Measurements from ENCODE around the gene RTN4RL1. TPM values are rescaled to one million over a fixed set of nuclear protein-coding genes. Genes with fewer than 3 reads are reported as not detected.

The RTN4RL1 gene
- total and polyA plus RNA-seq, 2 of the 13 experiments (the other 11 are each of a cell fraction or from before 2014, with no cell fraction given): 0.01 TPM; not detected in 1

- TF ChIP-seq PHF5A (CRISPR knock-in tag; IDR thresholded peaks at IDR 0.05; ENCODE audit: low read depth, unreplicated experiment) (no peak), ZNF615 (CRISPR knock-in tag; IDR thresholded peaks at IDR 0.05; ENCODE audit: borderline replicate concordance) (no peak), ZNF652 (CRISPR knock-in tag; IDR thresholded peaks at IDR 0.05; ENCODE audit: borderline replicate concordance, low read depth) (no peak), NFE2 (CRISPR knock-in tag; IDR thresholded peaks at IDR 0.05) (no peak), ZNF766 (CRISPR knock-in tag; IDR thresholded peaks at IDR 0.05; ENCODE audit: borderline replicate concordance) (peak; percentile 72; the same call in 1 of the 2 replicates), ERF (CRISPR knock-in tag; IDR thresholded peaks at IDR 0.05) (peak; percentile 79; the same call in 1 of the 2 replicates), ZNF776 (CRISPR knock-in tag; IDR thresholded peaks at IDR 0.05) (no peak; the same call in 1 of the 2 replicates), ELF4 (CRISPR knock-in tag; IDR thresholded peaks at IDR 0.05; ENCODE audit: borderline replicate concordance) (no peak), ZNF768 (CRISPR knock-in tag; IDR thresholded peaks at IDR 0.05) (peak; percentile 76), ZNF576 (CRISPR knock-in tag; IDR thresholded peaks at IDR 0.05) (no peak), ZNF17 (CRISPR knock-in tag; IDR thresholded peaks at IDR 0.05) (no peak), ZNF20 (CRISPR knock-in tag; IDR thresholded peaks at IDR 0.05) (no peak), PPARG (CRISPR knock-in tag; conservative IDR thresholded peaks at IDR 0.05) (0 out of 2 replicates have a peak, but pooled peaks have one; percentile 61), ZNF629 (CRISPR knock-in tag; conservative IDR thresholded peaks at IDR 0.05) (no peak), TFDP1 (CRISPR knock-in tag; IDR thresholded peaks at IDR 0.05; ENCODE audit: borderline replicate concordance) (peak; percentile 54; the same call in 1 of the 2 replicates), GLI4 (CRISPR knock-in tag; IDR thresholded peaks at IDR 0.05; ENCODE audit: borderline replicate concordance) (no peak), ZNF501 (CRISPR knock-in tag; IDR thresholded peaks at IDR 0.05) (peak; percentile 71; the same call in 1 of the 2 replicates), SAFB2 (CRISPR knock-in tag; IDR thresholded peaks at IDR 0.05; ENCODE audit: borderline replicate concordance, low read depth) (peak; percentile 89), MYPOP (CRISPR knock-in tag; IDR thresholded peaks at IDR 0.05) (peak; percentile 47; the same call in 1 of the 2 replicates), ZNF747 (CRISPR knock-in tag; IDR thresholded peaks at IDR 0.05; ENCODE audit: borderline replicate concordance) (0 out of 2 replicates have a peak, but pooled peaks have one; percentile 62), KLF12 (CRISPR knock-in tag; IDR thresholded peaks at IDR 0.05; ENCODE audit: borderline replicate concordance) (peak; percentile 67; the same call in 1 of the 2 replicates), ZNF746 (CRISPR knock-in tag; IDR thresholded peaks at IDR 0.05) (no peak), NR2F1 (CRISPR knock-in tag; IDR thresholded peaks at IDR 0.05) (no peak), BHLHE40 (IDR thresholded peaks at IDR 0.05; ENCODE audit: low read length) (no peak), ZNF704 (CRISPR knock-in tag; IDR thresholded peaks at IDR 0.05; ENCODE audit: borderline replicate concordance) (peak; percentile 59; the same call in 1 of the 2 replicates), ZFP90 (CRISPR knock-in tag; IDR thresholded peaks at IDR 0.05; ENCODE audit: borderline replicate concordance) (peak; percentile 57; the same call in 1 of the 2 replicates), ZNF563 (CRISPR knock-in tag; IDR thresholded peaks at IDR 0.05) (peak; percentile 17; the same call in 1 of the 2 replicates)
Measured at GRCh38 chr17:2041561-2042389, 16.6 kb upstream of the RTN4RL1 start, which contains the start of gene OVCA2 (continued).

Measured in HepG2 (cell line).